ENCODE measurements around the gene APCDD1.

APCDD1 gene

GRCh38 chr18:10482363-10482984, 28.0 kb downstream of the APCDD1 start:
- no peak for DNase-seq (ENCODE audit: extremely low spot score)
- TF ChIP-seq CTCF (IDR thresholded peaks at IDR 0.05; ENCODE audit: control extremely low read depth, extremely low read depth, low read depth, missing control alignments): no peak
- ChIA-PET CTCF (interaction anchor here (0.8 to 5.3 kb wide), 7 partner anchors 8 to 1173 kb away, joined by 3 to 36 read pairs (median 4); no protein-coding TSS in a partner anchor), POLR2A (no interaction called here)

GRCh38 chr18:10482985-10483949, 28.8 kb downstream of the APCDD1 start:
- ChIA-PET POLR2A (interaction anchor here (0.9 kb wide), 1 partner anchor 9 kb away, joined by 3 read pairs; no protein-coding TSS in a partner anchor), CTCF (interaction anchor here (0.7 to 5.3 kb wide), 9 partner anchors 8 to 1173 kb away, joined by 3 to 36 read pairs (median 4); no protein-coding TSS in a partner anchor)
- DNase-seq (ENCODE audit: extremely low spot score): peak; percentile 82
- TF ChIP-seq CTCF (IDR thresholded peaks at IDR 0.05; ENCODE audit: control extremely low read depth, extremely low read depth, low read depth, missing control alignments): no peak

- POLR2A ChIA-PET: no interaction called here
- CTCF ChIA-PET: no interaction called here
- TF ChIP-seq CTCF (IDR thresholded peaks at IDR 0.05; ENCODE audit: control extremely low read depth, extremely low read depth, low read depth, missing control alignments): no peak
- no peak for DNase-seq (ENCODE audit: extremely low spot score)
These were observed 31.0 kb downstream of the APCDD1 start for GRCh38 chr18:10485475-10485874.

- POLR2A ChIA-PET: no interaction called here
- TF ChIP-seq CTCF (IDR thresholded peaks at IDR 0.05; ENCODE audit: control extremely low read depth, extremely low read depth, low read depth, missing control alignments): no peak
- CTCF ChIA-PET: no interaction called here
- no peak for DNase-seq (ENCODE audit: extremely low spot score)
These were observed 31.9 kb downstream of the APCDD1 start for GRCh38 chr18:10486362-10486761.

- ChIA-PET CTCF (no interaction called here), POLR2A (no interaction called here)
These were observed 32.7 kb downstream of the APCDD1 start for GRCh38 chr18:10487154-10487553.

More at GRCh38 chr18:10487154-10487553, 32.7 kb downstream of the APCDD1 start:
- no peak for DNase-seq (ENCODE audit: extremely low spot score)
- no peak for TF ChIP-seq CTCF (IDR thresholded peaks at IDR 0.05; ENCODE audit: control extremely low read depth, extremely low read depth, low read depth, missing control alignments)
